ENCODE data around the gene CCDC148.

DNA sequence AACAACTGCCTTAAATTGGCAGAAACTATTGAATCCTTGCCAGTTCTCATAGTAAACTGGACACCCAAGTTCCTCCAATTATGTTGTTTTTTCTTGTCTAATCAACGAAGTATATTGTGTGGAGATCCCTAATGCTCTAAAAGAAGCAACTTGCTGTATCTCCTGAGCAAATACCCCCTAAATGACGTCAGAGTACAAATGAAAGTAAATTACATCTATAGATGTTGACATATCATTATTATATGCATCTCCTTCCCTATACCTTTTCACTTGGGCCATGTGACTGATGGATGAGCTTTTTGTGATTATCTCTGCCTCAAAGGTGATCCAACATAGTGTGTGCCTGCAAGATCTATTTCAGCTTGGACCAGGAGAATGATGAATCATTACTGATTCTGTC lies 159.4 kb downstream of the CCDC148 start:
- TF ChIP-seq, protein P1, sequence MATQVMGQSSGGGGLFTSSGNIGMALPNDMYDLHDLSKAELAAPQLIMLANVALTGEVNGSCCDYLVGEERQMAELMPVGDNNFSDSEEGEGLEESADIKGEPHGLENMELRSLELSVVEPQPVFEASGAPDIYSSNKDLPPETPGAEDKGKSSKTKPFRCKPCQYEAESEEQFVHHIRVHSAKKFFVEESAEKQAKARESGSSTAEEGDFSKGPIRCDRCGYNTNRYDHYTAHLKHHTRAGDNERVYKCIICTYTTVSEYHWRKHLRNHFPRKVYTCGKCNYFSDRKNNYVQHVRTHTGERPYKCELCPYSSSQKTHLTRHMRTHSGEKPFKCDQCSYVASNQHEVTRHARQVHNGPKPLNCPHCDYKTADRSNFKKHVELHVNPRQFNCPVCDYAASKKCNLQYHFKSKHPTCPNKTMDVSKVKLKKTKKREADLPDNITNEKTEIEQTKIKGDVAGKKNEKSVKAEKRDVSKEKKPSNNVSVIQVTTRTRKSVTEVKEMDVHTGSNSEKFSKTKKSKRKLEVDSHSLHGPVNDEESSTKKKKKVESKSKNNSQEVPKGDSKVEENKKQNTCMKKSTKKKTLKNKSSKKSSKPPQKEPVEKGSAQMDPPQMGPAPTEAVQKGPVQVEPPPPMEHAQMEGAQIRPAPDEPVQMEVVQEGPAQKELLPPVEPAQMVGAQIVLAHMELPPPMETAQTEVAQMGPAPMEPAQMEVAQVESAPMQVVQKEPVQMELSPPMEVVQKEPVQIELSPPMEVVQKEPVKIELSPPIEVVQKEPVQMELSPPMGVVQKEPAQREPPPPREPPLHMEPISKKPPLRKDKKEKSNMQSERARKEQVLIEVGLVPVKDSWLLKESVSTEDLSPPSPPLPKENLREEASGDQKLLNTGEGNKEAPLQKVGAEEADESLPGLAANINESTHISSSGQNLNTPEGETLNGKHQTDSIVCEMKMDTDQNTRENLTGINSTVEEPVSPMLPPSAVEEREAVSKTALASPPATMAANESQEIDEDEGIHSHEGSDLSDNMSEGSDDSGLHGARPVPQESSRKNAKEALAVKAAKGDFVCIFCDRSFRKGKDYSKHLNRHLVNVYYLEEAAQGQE (IDR thresholded peaks at IDR 0.05; ENCODE audit: insufficient read depth in 1 of 2, low read depth in 2 of 2, low read length in 2 of 2): no peak
- TF ChIP-seq POLR2AphosphoS5 (IDR thresholded peaks at IDR 0.05; ENCODE audit: low read depth, low read length): no peak
- no peak for TF ChIP-seq TAF1 (IDR thresholded peaks at IDR 0.05; ENCODE audit: borderline replicate concordance, insufficient read depth, low read length)
